GM12878 (cell line): ENCODE data around the gene UBAP1. TPM values are rescaled to one million over a fixed set of nuclear protein-coding genes. Genes with fewer than 3 reads are reported as not detected.
A peak's percentile ranks its signal among the peaks of the same experiment; 100 is the strongest.

Experiments
- ATAC-seq: fragments of 200-7000 bp; cut with Tn5 transposase; 3 replicates; pipeline ENCODE4 v1.9.1; 2020; ENCODE audit warnings: mild to moderate bottlenecking, moderate library complexity
- BruUV-seq: library from RNA; stranded (reverse); fragments of 400-500 nt; replicated peaks from 2 replicates; lab custom pipeline; 2021; lab: Mats Ljungman, UMichigan
- CTCF ChIA-PET: fragments of 300-600 bp; sonication (Branson Sonifier 250); formaldehyde crosslinking; extraction: SDS; loops from one replicate; lab custom pipeline; 2021; ENCODE audit warnings: inconsistent platforms; lab: Yijun Ruan, JAX
- POLR2A ChIA-PET: fragments of 350-600 bp; formaldehyde crosslinking; extraction: SDS; loops from one replicate; lab custom pipeline; 2021; ENCODE audit warnings: inconsistent platforms; lab: Charles Lee
- RAD21 ChIA-PET: fragments of 300-600 bp; sonication (Branson Sonifier 250); formaldehyde crosslinking; loops from one replicate; lab custom pipeline; 2023; ENCODE audit warnings: antibody characterized with exemption; ENCODE audit not compliant: unreplicated experiment; lab: Charles Lee
- SMC1A ChIA-PET: fragments of 300-600 bp; sonication (Branson Sonifier 250); formaldehyde crosslinking; loops from one replicate; lab custom pipeline; 2023; ENCODE audit not compliant: unreplicated experiment, uncharacterized antibody; lab: Charles Lee
- DNase-seq: peaks from one replicate; pipeline ENCODE4 v3.0.0-alpha.2; 2011; ENCODE audit warnings: low read depth, low spot score
- FAIRE-seq: peaks from 3 replicates; lab custom pipeline; 2011; peaks lifted over from hg19 to GRCh38; lab: Jason Lieb, UNC
- H2AFZ ChIP-seq: 2 replicates; pipeline ENCODE4 v1.6.0; 2011; ENCODE audit warnings: low read depth, low read length, control low read depth; ENCODE audit not compliant: control insufficient read depth
- H3K27ac ChIP-seq: 2 replicates; pipeline ENCODE4 v1.5.1; 2011; ENCODE audit warnings: control low read depth; ENCODE audit not compliant: control insufficient read depth, insufficient read depth
- H3K27me3 ChIP-seq, 2 experiments: replicated peaks in 1 of 2; 2 replicates each; pipeline versions ENCODE4 v1.6.0 to v1.6.1; 2011; ENCODE audit warnings: low read length in 1 of 2; ENCODE audit not compliant: control insufficient read depth in 2 of 2, insufficient read depth in 2 of 2
- H3K36me3 ChIP-seq, 2 experiments: 2 replicates each; pipeline ENCODE4 v1.5.1; 2011; ENCODE audit warnings: low read length in 1 of 2; ENCODE audit not compliant: control insufficient read depth in 2 of 2, insufficient read depth in 2 of 2
- H3K4me1 ChIP-seq: 2 replicates; pipeline ENCODE4 v1.6.1; 2011; ENCODE audit warnings: mild to moderate bottlenecking, low read length, moderate library complexity, mixed read lengths; ENCODE audit not compliant: control insufficient read depth, insufficient read depth
- H3K4me2 ChIP-seq: 2 replicates; pipeline ENCODE4 v1.6.0; 2011; ENCODE audit warnings: control low read depth; ENCODE audit not compliant: control insufficient read depth, insufficient read depth
- H3K4me3 ChIP-seq: fragments of 200-600 bp; sonication (generic); 2 replicates; pipeline ENCODE4 v1.5.1; 2016
- H3K79me2 ChIP-seq: 2 replicates; pipeline ENCODE4 v1.6.0; 2011; ENCODE audit warnings: low read length; ENCODE audit not compliant: control insufficient read depth, insufficient read depth
- H3K9ac ChIP-seq: 2 replicates; pipeline ENCODE4 v1.8.0; 2011; ENCODE audit warnings: low read length, control low read depth, mixed read lengths; ENCODE audit not compliant: control insufficient read depth, insufficient read depth
- H3K9me3 ChIP-seq: replicated peaks from 3 replicates; pipeline ENCODE4 v1.5.1; 2011; ENCODE audit warnings: mild to moderate bottlenecking, low read length; ENCODE audit not compliant: control insufficient read depth, insufficient read depth
- H4K20me1 ChIP-seq: 2 replicates; pipeline ENCODE4 v1.6.0; 2011; ENCODE audit not compliant: control insufficient read depth, insufficient read depth
- BRCA1 ChIP-seq: IDR thresholded peaks from 2 replicates; pipeline ENCODE4 v1.6.1; 2011; ENCODE audit warnings: low read depth, low read length, improper control_type of control experiment
- CTCF ChIP-seq, 3 experiments: IDR thresholded peaks in 2 of 3; conservative IDR thresholded peaks in 1 of 3; 2 replicates each; pipeline ENCODE4 v1.5.1; 2011; ENCODE audit warnings: low read depth in 3 of 3, low read length in 3 of 3, mild to moderate bottlenecking in 3 of 3, control low read depth in 2 of 3, moderate library complexity in 2 of 3, inconsistent platforms in 1 of 3, mixed read lengths in 1 of 3; ENCODE audit not compliant: control insufficient read depth in 2 of 3, insufficient read depth in 1 of 3; ENCODE audit errors: extremely low read depth in 1 of 3
- E4F1 ChIP-seq: fragments of 450-650 bp; IDR thresholded peaks from 2 replicates; pipeline ENCODE4 v1.6.1; 2018; ENCODE audit warnings: borderline replicate concordance, mild to moderate bottlenecking; ENCODE audit not compliant: partially characterized antibody
- FOXK2 ChIP-seq: fragments of 450-650 bp; IDR thresholded peaks from 2 replicates; pipeline ENCODE4 v1.6.1; 2017; ENCODE audit warnings: mild to moderate bottlenecking, moderate library complexity
- KDM1A ChIP-seq: fragments of 200-600 bp; sonication (generic); IDR thresholded peaks from 2 replicates; pipeline ENCODE4 v1.6.1; 2016; ENCODE audit warnings: borderline replicate concordance
- MEF2B ChIP-seq: fragments of 450-650 bp; IDR thresholded peaks from 2 replicates; pipeline ENCODE4 v1.6.1; 2018; ENCODE audit warnings: mild to moderate bottlenecking, moderate library complexity; ENCODE audit not compliant: partially characterized antibody, poor library complexity, severe bottlenecking
- NR2C2 ChIP-seq: IDR thresholded peaks from 2 replicates; pipeline ENCODE4 v1.6.1; 2011; ENCODE audit warnings: borderline replicate concordance, low read depth; ENCODE audit not compliant: control insufficient read depth, insufficient read length
- POLR2AphosphoS5 ChIP-seq: IDR thresholded peaks from 2 replicates; pipeline ENCODE4 v1.6.1; 2011; ENCODE audit warnings: mild to moderate bottlenecking, low read length, inconsistent platforms
- SIX5 ChIP-seq: IDR thresholded peaks from 2 replicates; pipeline ENCODE4 v1.6.1; 2011; ENCODE audit warnings: mild to moderate bottlenecking, low read depth, low read length, moderate library complexity; ENCODE audit not compliant: severe bottlenecking
- WRNIP1 ChIP-seq: IDR thresholded peaks from 2 replicates; pipeline ENCODE4 v1.6.1; 2011; ENCODE audit warnings: low read depth, low read length, improper control_type of control experiment, borderline replicate concordance
- ZNF24 ChIP-seq: fragments of 450-650 bp; IDR thresholded peaks from 2 replicates; pipeline ENCODE4 v1.6.1; 2017; ENCODE audit warnings: antibody characterized with exemption, mild to moderate bottlenecking
- WGBS: methylation state at CpG from one replicate; pipeline ENCODE4 v1.1.6; 2016; ENCODE audit warnings: low lambda C conversion rate; ENCODE audit not compliant: insufficient replicate concordance, insufficient coverage; ENCODE audit errors: missing lambda C conversion rate; 5-methylcytosine and 5-hydroxymethylcytosine counted together
- in situ Hi-C: fragments of 300-500 bp; cut with MboI; formaldehyde crosslinking; loops from 9 replicates; pipeline ENCODE4 v1.14.3; 2018; ENCODE audit warnings: mixed read lengths
- intact Hi-C: fragments of 100-400 bp; cut with micrococcal nuclease; formaldehyde crosslinking; loops from one replicate; pipeline ENCODE4 v1.14.2; 2022; ENCODE audit not compliant: unreplicated experiment
- polyA plus RNA-seq, 11 experiments: library from polyadenylated mRNA; depleted of rRNA in 4 of 11; unstranded in 6 of 11; stranded (reverse) in 5 of 11; fragments of >200 nt; fragmentation: Nextera tagmentation in 4 of 11; fragmentation: Illumina TruSeq in 1 of 11; extraction: Ambion mirVana in 4 of 11; extraction: Trizol in 1 of 11; gene quantifications; 1 replicate in 1 of 11; 2 replicates in 10 of 11; pipeline versions ENCODE4 v1.2.1 to v1.2.3, GENCODE V29; 2011 to 2016; ENCODE audit warnings: inconsistent platforms in 2 of 11, missing spikeins in 2 of 11, low read depth in 1 of 11
- total RNA-seq, 4 experiments: library from RNA; depleted of rRNA in 3 of 4; stranded (reverse); fragments of >200 nt in 3 of 4; fragmentation: Illumina TruSeq in 1 of 4; extraction: Trizol in 1 of 4; gene quantifications; 2 replicates each; pipeline versions ENCODE4 v1.2.1 to v1.2.3, GENCODE V29; 2013 to 2021

UBAP1 gene
- total and polyA plus RNA-seq, 10 of the 15 experiments (the other 5 are each of a cell fraction or from before 2014, with no cell fraction given) = 2.1 to 47.9 (median 27.2) TPM

- intact Hi-C loops = no loop called here
- ChIA-PET RAD21 (no interaction called here), SMC1A (no interaction called here), POLR2A (no interaction called here), CTCF (interaction anchor here (1.4 to 1.5 kb wide), 2 partner anchors 13 to 49 kb away, joined by 4 to 7 read pairs; no protein-coding TSS in a partner anchor)
- Histone ChIP-seq H3K9me3 (no peaks in the 10 kb centered on the region), H3K4me1 (peaks cover 3% of the 10 kb centered on the region), H4K20me1 (no peaks in the 10 kb centered on the region), H2AFZ (no peak overlapping the region), H3K27ac (no peak overlapping the region), H3K9ac (no peak overlapping the region), H3K27me3 (no peaks in the 10 kb centered on the region), H3K4me2 (no peak overlapping the region), H3K79me2 (peaks cover 18% of the 10 kb centered on the region), H3K4me3 (no peak overlapping the region), H3K36me3 (peaks cover 5 to 8% of the 10 kb centered on the region in 2 experiments)
- TF ChIP-seq MEF2B = peak; percentile 63
- TF ChIP-seq ZNF24 = no peak
- DNase-seq = no peak
- in situ Hi-C loops = no loop called here
- WGBS = 83% methylated on average over 4 of the region's 4 CpGs
- peak; percentile 27 for FAIRE-seq
- ATAC-seq = no peak
- no TSS peak for BruUV-seq
Measured at GRCh38 chr9:34203275-34203991, 24.6 kb downstream of the UBAP1 start.

- Histone ChIP-seq H3K27ac (no peak overlapping the region), H3K9me3 (no peaks in the 10 kb centered on the region), H3K9ac (no peak overlapping the region), H3K4me1 (no peaks in the 10 kb centered on the region), H3K79me2 (peaks cover 16% of the 10 kb centered on the region), H3K4me3 (no peak overlapping the region), H3K4me2 (no peak overlapping the region), H4K20me1 (no peaks in the 10 kb centered on the region), H3K27me3 (no peaks in the 10 kb centered on the region), H3K36me3 (peaks cover 5 to 8% of the 10 kb centered on the region in 2 experiments), H2AFZ (no peak overlapping the region)
- 52% methylated on average over 6 of the region's 6 CpGs for WGBS
- ChIA-PET POLR2A (no interaction called here), CTCF (interaction anchor here (1.4 to 1.5 kb wide), 2 partner anchors 13 to 49 kb away, joined by 4 to 7 read pairs; no protein-coding TSS in a partner anchor), SMC1A (no interaction called here), RAD21 (no interaction called here)
- intact Hi-C loops = no loop called here
- BruUV-seq = TSS peak; percentile 16
- in situ Hi-C loops = no loop called here
- no peak for DNase-seq
- no peak for ATAC-seq
- FAIRE-seq = no peak
- no peak for TF ChIP-seq BRCA1
- TF ChIP-seq POLR2AphosphoS5 = no peak
- TF ChIP-seq CTCF (IDR thresholded peaks at IDR 0.05 in 2 of 3, conservative IDR thresholded peaks at IDR 0.05 in 1 of 3; ENCODE audit: control insufficient read depth in 2 of 3, extremely low read depth in 1 of 3, insufficient read depth in 1 of 3, low read depth in 3 of 3, low read length in 3 of 3) = no peak
- no peak for TF ChIP-seq KDM1A
- no peak for TF ChIP-seq E4F1
- TF ChIP-seq FOXK2 = no peak
- TF ChIP-seq WRNIP1 = no peak
- no peak for TF ChIP-seq NR2C2
- TF ChIP-seq SIX5 = no peak
Measured at GRCh38 chr9:34203992-34204635, 25.3 kb downstream of the UBAP1 start.
